Breast epithelium (tissue), 4 donors: Measurements from ENCODE around the gene OTOP1. TPM values are rescaled to one million over a fixed set of nuclear protein-coding genes. Genes with fewer than 3 reads are reported as not detected.
"Not testable (repeated sequence)": the region's sequence is repeated elsewhere in the genome, so short reads cannot be mapped to it uniquely, and the experiment has no call there.

Source experiments
- DNase-seq, 2 donors: peaks; one replicate each; pipeline ENCODE4 v3.0.0-alpha.2; 2019; ENCODE audit warnings: low spot score in 2 of 2
- H3K27ac ChIP-seq, 2 donors: fragments of 200-600 bp; sonication (generic) in 1 of 2; one replicate each; pipeline ENCODE4 v1.5.1; 2016 to 2019; ENCODE audit warnings: mild to moderate bottlenecking in 1 of 2
- H3K27me3 ChIP-seq, 2 donors: fragments of 200-600 bp; sonication (generic) in 1 of 2; one replicate each; pipeline versions ENCODE4 v1.5.1 to v1.6.0; 2017 to 2019; ENCODE audit warnings: control low read depth in 1 of 2, mild to moderate bottlenecking in 1 of 2
- H3K36me3 ChIP-seq: fragments of 200-600 bp; one replicate; pipeline ENCODE4 v1.5.1; 2019
- H3K4me1 ChIP-seq, 2 donors: fragments of 200-600 bp; sonication (generic); one replicate each; pipeline ENCODE4 v1.5.1; 2016 to 2019; ENCODE audit warnings: control low read depth in 1 of 2
- H3K4me3 ChIP-seq, 3 donors: fragments of 200-600 bp; sonication (generic); 1 replicate in 2 of 3; 2 replicates in 1 of 3; pipeline ENCODE4 v1.5.1; 2016 to 2019; ENCODE audit warnings: mild to moderate bottlenecking in 3 of 3, moderate library complexity in 2 of 3
- H3K9me3 ChIP-seq, 2 donors: fragments of 200-600 bp; sonication (generic) in 1 of 2; one replicate each; pipeline ENCODE4 v1.5.1; 2016 to 2019; ENCODE audit warnings: control low read depth in 1 of 2
- CTCF ChIP-seq, 3 donors: fragments of 450-650 bp; IDR thresholded peaks; one replicate each; pipeline ENCODE4 v1.5.1; 2016 to 2017; ENCODE audit warnings: antibody characterized with exemption in 3 of 3, mild to moderate bottlenecking in 3 of 3, moderate library complexity in 3 of 3
- POLR2A ChIP-seq: fragments of 450-650 bp; IDR thresholded peaks from one replicate; pipeline ENCODE4 v1.6.1; 2016; ENCODE audit warnings: antibody characterized with exemption, mild to moderate bottlenecking, moderate library complexity
- POLR2AphosphoS5 ChIP-seq, 3 donors: sonication (generic); formaldehyde crosslinking; IDR thresholded peaks; one replicate each; pipeline ENCODE4 v1.6.1; 2017; ENCODE audit warnings: antibody characterized with exemption in 3 of 3
- intact Hi-C: fragments of 100-400 bp; cut with DNase I; formaldehyde crosslinking; loops from one replicate; pipeline ENCODE4 v1.15.1; 2023; ENCODE audit warnings: low total_unique reads
- total RNA-seq, 3 donors: library from RNA; depleted of rRNA; stranded (reverse); fragments of >200 nt; gene quantifications; one replicate each; pipeline ENCODE4 v1.1.0, GENCODE V29; 2016

Gene OTOP1
- total RNA-seq, 3 donors from 2014 or later, result not detected

- TF ChIP-seq CTCF (IDR thresholded peaks at IDR 0.05) (no peak), POLR2A (no peak), POLR2AphosphoS5 (IDR thresholded peaks at IDR 0.05) (no peak)
- Histone ChIP-seq H3K4me3 (no peak overlapping the region), H3K4me1 (peaks cover 0 to 10% of the 10 kb centered on the region in 2 donors), H3K27me3 (no peaks in the 10 kb centered on the region), H3K27ac (no peak overlapping the region), H3K9me3 (no peaks in the 10 kb centered on the region), H3K36me3 (no peaks in the 10 kb centered on the region)
- intact Hi-C loops, result no loop called here
- DNase-seq, result no peak
Observed at GRCh38 chr4:4245172-4245571, 18.4 kb upstream of the OTOP1 start.

GRCh38 chr4:4239551-4239950 lies 12.8 kb upstream of the OTOP1 start:
- H3K27me3 ChIP-seq, H3K27ac ChIP-seq, DNase-seq, H3K4me1 ChIP-seq, H3K36me3 ChIP-seq, intact Hi-C loops, H3K9me3 ChIP-seq, H3K4me3 ChIP-seq: not testable (repeated sequence)

- TF ChIP-seq POLR2A, result no peak
- Histone ChIP-seq H3K4me3 (no peak overlapping the region), H3K27me3 (peaks cover 0 to 12% of the 10 kb centered on the region in 2 donors), H3K9me3 (peaks cover 10 to 15% of the 10 kb centered on the region in 2 donors), H3K36me3 (no peaks in the 10 kb centered on the region), H3K4me1 (no peaks in the 10 kb centered on the region), H3K27ac (no peak overlapping the region)
- intact Hi-C loops, result no loop called here
- DNase-seq, result no peak
Observed at GRCh38 chr4:4233610-4234009, 6.9 kb upstream of the OTOP1 start.

GRCh38 chr4:4228356-4228668 lies 1.6 kb upstream of the OTOP1 start:
- no peak overlapping the region for H3K4me3 ChIP-seq
- H3K27me3 ChIP-seq, result peaks cover 4 to 43% of the 10 kb centered on the region in 2 donors
- H3K9me3 ChIP-seq, result peaks cover 5 to 8% of the 10 kb centered on the region in 2 donors
- H3K36me3 ChIP-seq, result no peaks in the 10 kb centered on the region
- H3K27ac ChIP-seq, result no peak overlapping the region
- intact Hi-C loops, result no loop called here
- no peaks in the 10 kb centered on the region for H3K4me1 ChIP-seq
- DNase-seq, result no peak
- TF ChIP-seq CTCF (IDR thresholded peaks at IDR 0.05), result no peak
- TF ChIP-seq POLR2AphosphoS5 (IDR thresholded peaks at IDR 0.05), result no peak
- no peak for TF ChIP-seq POLR2A

- Histone ChIP-seq H3K27me3 (peaks cover 4 to 43% of the 10 kb centered on the region in 2 donors), H3K27ac (no peak overlapping the region), H3K36me3 (no peaks in the 10 kb centered on the region), H3K9me3 (peaks cover 0 to 2% of the 10 kb centered on the region in 2 donors), H3K4me3 (no peak overlapping the region), H3K4me1 (no peaks in the 10 kb centered on the region)
- intact Hi-C loops, result no loop called here
- no peak for TF ChIP-seq CTCF (IDR thresholded peaks at IDR 0.05)
- TF ChIP-seq POLR2AphosphoS5 (IDR thresholded peaks at IDR 0.05), result no peak
- TF ChIP-seq POLR2A, result no peak
- DNase-seq, result no peak
Observed at GRCh38 chr4:4227510-4228355, 1.0 kb upstream of the OTOP1 start.

GRCh38 chr4:4225915-4226605 lies 669 bp downstream of the OTOP1 start:
- H3K4me3 ChIP-seq, result peak overlapping the region in 1 of 3 donors; percentile 19
- no peaks in the 10 kb centered on the region for H3K4me1 ChIP-seq
- DNase-seq, result no peak
- intact Hi-C loops, result no loop called here
- TF ChIP-seq POLR2A (no peak), CTCF (IDR thresholded peaks at IDR 0.05) (no peak), POLR2AphosphoS5 (IDR thresholded peaks at IDR 0.05) (no peak)
- H3K27ac ChIP-seq, result no peak overlapping the region
- H3K36me3 ChIP-seq, result no peaks in the 10 kb centered on the region
- H3K9me3 ChIP-seq, result no peaks in the 10 kb centered on the region
- peaks cover 4 to 43% of the 10 kb centered on the region in 2 donors for H3K27me3 ChIP-seq
